Measurements from ENCODE around the gene WWOX.

Gene WWOX

DNA sequence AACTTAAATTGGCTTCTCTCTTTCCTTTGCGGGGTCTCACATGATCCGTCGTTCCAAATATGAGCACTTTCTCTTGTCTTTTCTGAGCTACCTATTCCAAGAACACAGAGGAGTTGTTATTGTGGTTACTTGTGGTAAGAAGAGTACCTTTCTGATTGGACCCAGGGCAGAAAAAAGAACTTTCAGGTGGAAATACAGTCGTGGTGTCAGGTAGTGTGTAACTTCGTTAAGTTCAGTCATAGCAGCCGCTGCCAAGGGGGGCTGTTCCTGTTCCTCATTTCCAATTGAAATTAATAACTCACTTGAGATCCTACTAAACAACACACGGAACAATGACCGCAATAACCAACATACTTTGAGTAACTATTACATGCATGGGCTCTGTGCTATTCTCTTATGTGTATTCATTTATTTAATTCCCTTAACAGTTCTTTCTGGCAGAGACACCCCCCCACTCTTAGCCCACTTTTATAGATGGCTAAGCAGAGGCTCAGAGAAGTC lies 819.4 kb downstream of the WWOX start:
- Mint-ChIP-seq H3K27ac (no peak overlapping the region), H3K4me1 (no peaks in the 10 kb centered on the region), H3K27me3 (peaks cover 1% of the 10 kb centered on the region), H3K4me3 (no peak overlapping the region), H3K36me3 (peaks cover 5% of the 10 kb centered on the region), H3K9me3 (peaks cover 6% of the 10 kb centered on the region)
- DNase-seq (ENCODE audit: low spot score in 2 of 2): no peak
- ATAC-seq (ENCODE audit: low read depth): no peak

DNA sequence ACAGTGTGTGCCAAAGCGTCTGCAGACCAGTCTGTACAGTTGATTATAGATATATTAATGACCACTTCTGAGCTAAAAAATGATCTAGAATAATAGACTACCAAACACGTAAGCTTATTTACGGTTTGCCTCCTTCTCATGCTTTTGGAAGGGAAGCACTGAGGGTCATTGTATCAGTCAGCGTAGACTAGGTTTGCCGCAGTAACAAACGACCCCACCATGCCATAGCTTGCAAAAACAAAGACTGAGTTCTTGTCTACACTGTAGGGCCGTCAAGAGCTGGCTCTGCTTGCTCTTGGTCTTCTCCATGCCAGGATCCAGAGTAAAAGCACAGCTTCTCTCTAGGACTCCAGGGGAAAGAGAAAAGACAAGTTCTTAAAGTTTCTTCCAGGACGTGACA lies 820.4 kb downstream of the WWOX start:
- Mint-ChIP-seq H3K27ac (no peak overlapping the region), H3K4me1 (no peaks in the 10 kb centered on the region), H3K9me3 (peaks cover 6% of the 10 kb centered on the region), H3K27me3 (no peaks in the 10 kb centered on the region), H3K36me3 (peaks cover 5% of the 10 kb centered on the region), H3K4me3 (no peak overlapping the region)
- DNase-seq (ENCODE audit: low spot score in 2 of 2): no peak
- no peak for ATAC-seq (ENCODE audit: low read depth)

DNA sequence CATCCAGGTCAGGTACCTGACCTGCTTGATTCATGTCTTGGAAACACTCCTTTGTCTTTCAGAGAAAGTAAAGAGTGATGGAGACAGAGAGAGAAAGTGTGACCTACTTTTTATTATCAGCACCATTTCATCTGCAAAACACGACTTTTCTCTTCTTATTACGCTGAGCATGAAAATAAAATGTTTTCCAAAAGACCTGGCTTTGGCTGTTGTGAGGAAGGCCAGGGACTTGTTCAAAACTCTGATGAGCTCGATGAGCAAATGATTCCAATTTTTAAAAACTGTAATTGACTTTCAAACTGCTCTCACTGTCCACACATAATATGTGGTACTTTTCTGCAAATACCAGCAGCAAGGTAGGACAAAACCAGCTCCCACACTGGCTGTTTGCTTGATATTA lies 821.2 kb downstream of the WWOX start:
- no peaks in the 10 kb centered on the region for H3K4me1 Mint-ChIP-seq
- H3K9me3 Mint-ChIP-seq: peaks cover 6% of the 10 kb centered on the region
- H3K27ac Mint-ChIP-seq: no peak overlapping the region
- no peak for ATAC-seq (ENCODE audit: low read depth)
- peaks cover 5% of the 10 kb centered on the region for H3K36me3 Mint-ChIP-seq
- H3K27me3 Mint-ChIP-seq: peaks cover 2% of the 10 kb centered on the region
- DNase-seq (ENCODE audit: low spot score in 2 of 2): no peak
- no peak overlapping the region for H3K4me3 Mint-ChIP-seq

DNA sequence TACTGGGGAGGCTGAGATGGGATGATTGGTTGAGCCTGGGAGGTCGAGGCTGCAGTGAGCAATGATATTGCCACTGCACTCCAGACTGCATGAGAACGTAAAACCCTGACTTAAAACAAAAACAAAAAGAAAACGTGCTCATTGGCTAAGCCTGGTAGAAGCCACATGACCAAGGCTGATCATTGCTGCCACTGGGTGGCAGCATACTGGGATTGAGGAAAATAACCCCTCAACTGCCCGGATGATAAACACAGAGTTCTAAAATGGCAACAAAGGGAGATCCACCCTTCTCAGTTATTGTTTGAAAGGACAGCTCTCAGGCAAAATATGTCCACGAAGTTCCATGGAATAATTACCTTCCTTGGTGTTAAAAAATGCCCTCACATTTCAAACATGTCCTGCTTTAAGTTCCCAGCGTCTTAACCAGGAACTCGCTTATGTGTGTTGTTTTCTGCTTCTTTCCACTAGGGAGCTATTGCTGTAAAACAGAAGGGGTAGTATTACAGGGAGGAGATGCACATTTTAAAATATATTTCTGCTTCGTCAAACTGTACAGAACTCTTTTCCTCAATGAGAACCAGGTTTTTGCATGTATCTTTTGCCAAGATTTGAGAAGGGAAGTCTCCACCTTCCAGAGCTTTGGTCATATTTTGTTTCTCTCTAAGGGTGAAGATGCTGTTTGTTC lies 825.8 kb downstream of the WWOX start:
- Mint-ChIP-seq H3K4me3 (no peak overlapping the region), H3K4me1 (no peaks in the 10 kb centered on the region), H3K27ac (no peak overlapping the region), H3K27me3 (peaks cover 4% of the 10 kb centered on the region), H3K36me3 (peaks cover 5% of the 10 kb centered on the region), H3K9me3 (peaks cover 6% of the 10 kb centered on the region)
- ATAC-seq (ENCODE audit: low read depth): peak; percentile 35
- no peak for DNase-seq (ENCODE audit: low spot score in 2 of 2)

DNA sequence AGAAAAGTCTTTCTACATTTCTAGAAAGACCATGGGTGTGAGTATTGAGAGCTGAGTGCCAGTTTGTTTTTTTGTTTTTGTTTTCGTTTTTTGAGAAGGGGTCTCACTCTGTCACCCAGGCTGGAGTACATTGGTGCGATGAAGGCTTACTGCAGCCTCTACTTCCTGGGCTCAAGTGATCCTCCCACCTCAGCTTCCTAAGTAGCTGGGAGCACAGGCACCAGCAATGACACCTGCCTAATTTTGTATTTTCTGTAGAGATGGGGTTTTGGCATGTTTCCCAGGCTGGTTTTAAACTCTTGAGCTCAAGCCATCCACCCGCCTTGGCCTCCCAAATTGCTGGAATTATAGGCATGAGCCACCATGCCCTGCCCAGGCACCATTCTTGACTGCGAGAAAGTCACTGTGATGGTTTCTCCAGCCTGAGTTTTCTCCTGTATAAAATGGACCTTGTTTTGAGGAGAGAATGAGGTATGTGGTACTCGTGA lies 827.3 kb downstream of the WWOX start:
- Mint-ChIP-seq H3K4me3 (no peak overlapping the region), H3K36me3 (peaks cover 4% of the 10 kb centered on the region), H3K27ac (no peak overlapping the region), H3K27me3 (peaks cover 4% of the 10 kb centered on the region), H3K9me3 (peaks cover 4% of the 10 kb centered on the region), H3K4me1 (no peaks in the 10 kb centered on the region)
- ATAC-seq (ENCODE audit: low read depth): no peak
- DNase-seq (ENCODE audit: low spot score in 2 of 2): no peak

DNA sequence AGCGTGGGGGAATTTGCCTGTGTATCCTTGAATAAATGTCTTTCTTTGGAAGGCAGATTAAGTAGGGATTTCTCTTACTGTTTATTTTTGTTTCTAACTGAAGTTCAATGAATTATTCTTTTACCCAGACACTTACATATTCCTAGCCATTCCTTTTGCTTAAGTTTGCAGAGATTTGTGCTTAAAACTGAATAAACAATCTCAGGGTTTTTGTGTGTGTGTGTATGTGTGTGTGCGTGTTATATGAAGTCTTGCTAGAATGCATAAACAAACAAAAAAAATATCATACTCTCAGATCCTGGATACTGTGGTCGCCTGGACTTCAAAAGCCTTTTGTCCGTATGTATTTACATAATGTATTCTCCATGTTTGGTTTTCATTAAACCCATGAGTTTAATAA lies 828.3 kb downstream of the WWOX start:
- DNase-seq (ENCODE audit: low spot score in 2 of 2): no peak
- Mint-ChIP-seq H3K36me3 (peaks cover 2% of the 10 kb centered on the region), H3K27ac (no peak overlapping the region), H3K4me1 (no peaks in the 10 kb centered on the region), H3K4me3 (no peak overlapping the region), H3K9me3 (peaks cover 3% of the 10 kb centered on the region), H3K27me3 (peaks cover 4% of the 10 kb centered on the region)
- ATAC-seq (ENCODE audit: low read depth): no peak

DNA sequence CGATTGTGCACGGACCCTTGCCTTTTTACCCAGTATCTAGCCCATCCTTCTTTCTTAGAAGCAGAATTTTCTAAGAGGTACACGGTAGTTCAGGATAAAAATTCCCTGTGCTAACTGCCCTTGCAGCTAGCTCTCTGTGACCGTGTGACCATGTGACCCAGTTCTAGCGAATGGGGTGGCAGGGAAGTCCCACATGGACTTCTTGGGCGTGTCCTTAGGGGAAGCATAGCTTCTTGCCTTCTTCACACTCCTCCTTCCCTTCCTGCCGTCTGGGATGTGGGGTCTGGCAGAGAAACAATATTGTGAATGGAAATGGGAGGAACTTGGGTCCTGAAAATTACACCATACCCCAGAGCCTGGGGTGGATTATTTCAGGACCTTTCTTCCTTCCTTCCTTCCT lies 830.4 kb downstream of the WWOX start:
- DNase-seq (ENCODE audit: low spot score in 2 of 2) (no peak), ATAC-seq (ENCODE audit: low read depth) (no peak)
- Mint-ChIP-seq H3K27ac (no peak overlapping the region), H3K36me3 (no peaks in the 10 kb centered on the region), H3K4me1 (peaks cover 2% of the 10 kb centered on the region), H3K27me3 (peaks cover 4% of the 10 kb centered on the region), H3K4me3 (no peak overlapping the region), H3K9me3 (no peaks in the 10 kb centered on the region)

DNA sequence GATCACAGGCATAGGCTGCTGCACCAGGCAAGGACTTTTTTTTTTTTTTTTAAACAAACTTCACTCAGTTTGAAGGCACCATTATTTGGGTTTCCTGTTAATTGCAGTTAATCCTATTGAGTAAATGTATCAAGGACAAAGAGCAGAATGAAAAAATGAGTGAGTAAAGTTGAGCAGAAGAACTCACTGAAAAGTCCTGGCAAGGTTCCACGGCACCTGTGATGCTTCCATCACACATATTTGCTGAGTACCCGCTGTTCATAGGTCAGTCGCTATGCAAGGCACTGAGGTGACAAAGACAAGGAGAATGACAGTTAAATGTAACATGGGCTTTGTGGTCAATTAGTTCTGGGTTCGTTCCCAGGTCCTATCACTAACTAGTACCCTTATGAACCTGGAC lies 831.1 kb downstream of the WWOX start:
- no peak overlapping the region for H3K27ac Mint-ChIP-seq
- ATAC-seq (ENCODE audit: low read depth) (no peak), DNase-seq (ENCODE audit: low spot score in 2 of 2) (no peak)
- H3K4me3 Mint-ChIP-seq: no peak overlapping the region
- H3K36me3 Mint-ChIP-seq: peaks cover 3% of the 10 kb centered on the region
- H3K27me3 Mint-ChIP-seq: peaks cover 5% of the 10 kb centered on the region
- H3K9me3 Mint-ChIP-seq: no peaks in the 10 kb centered on the region
- peaks cover 3% of the 10 kb centered on the region for H3K4me1 Mint-ChIP-seq

DNA sequence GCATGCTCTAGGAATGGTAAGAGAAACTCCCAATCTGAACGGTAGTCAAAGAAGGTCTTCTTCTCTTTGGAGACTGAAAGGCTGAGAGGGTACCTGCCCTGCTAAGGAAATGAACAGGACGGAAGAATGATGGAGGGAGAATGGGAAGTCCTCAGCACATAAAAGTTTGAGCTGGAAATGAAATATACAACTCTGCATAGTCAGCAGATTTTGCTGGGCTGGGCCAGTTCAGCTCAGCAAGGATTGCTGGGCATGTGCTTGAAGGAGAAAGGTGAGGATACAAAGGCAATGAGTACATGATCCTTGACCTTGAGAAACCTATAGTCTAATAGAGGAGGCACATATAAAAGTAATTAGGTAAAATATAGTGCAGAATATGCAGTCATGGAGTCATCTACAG lies 831.8 kb downstream of the WWOX start:
- ATAC-seq (ENCODE audit: low read depth) (no peak), DNase-seq (ENCODE audit: low spot score in 2 of 2) (no peak)
- Mint-ChIP-seq H3K36me3 (peaks cover 3% of the 10 kb centered on the region), H3K27me3 (peaks cover 2% of the 10 kb centered on the region), H3K4me1 (peaks cover 3% of the 10 kb centered on the region), H3K9me3 (no peaks in the 10 kb centered on the region), H3K4me3 (no peak overlapping the region), H3K27ac (no peak overlapping the region)

DNA sequence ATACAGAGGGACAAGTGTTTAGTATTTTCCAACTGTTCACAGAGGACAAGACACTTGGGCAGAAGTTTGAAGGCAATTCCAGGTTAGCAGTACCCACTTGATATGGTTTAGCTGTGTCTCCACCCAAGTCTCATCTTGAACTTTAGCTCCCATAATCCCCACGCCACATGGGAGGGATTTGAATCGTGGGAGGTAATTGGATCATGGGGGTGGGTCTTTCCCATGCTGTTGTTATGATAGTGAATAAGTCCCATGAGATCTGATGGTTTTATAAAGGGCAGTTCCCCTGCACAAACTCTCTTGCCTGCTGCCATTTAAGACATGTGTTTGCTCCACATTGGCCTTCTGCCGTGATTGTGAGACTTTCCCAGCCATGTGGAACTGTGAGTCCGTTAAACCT lies 832.2 kb downstream of the WWOX start:
- no peak overlapping the region for H3K27ac Mint-ChIP-seq
- peaks cover 3% of the 10 kb centered on the region for H3K4me1 Mint-ChIP-seq
- H3K4me3 Mint-ChIP-seq: no peak overlapping the region
- no peaks in the 10 kb centered on the region for H3K9me3 Mint-ChIP-seq
- peaks cover 3% of the 10 kb centered on the region for H3K36me3 Mint-ChIP-seq
- peaks cover 2% of the 10 kb centered on the region for H3K27me3 Mint-ChIP-seq
- DNase-seq (ENCODE audit: low spot score in 2 of 2) (no peak), ATAC-seq (ENCODE audit: low read depth) (no peak)

DNA sequence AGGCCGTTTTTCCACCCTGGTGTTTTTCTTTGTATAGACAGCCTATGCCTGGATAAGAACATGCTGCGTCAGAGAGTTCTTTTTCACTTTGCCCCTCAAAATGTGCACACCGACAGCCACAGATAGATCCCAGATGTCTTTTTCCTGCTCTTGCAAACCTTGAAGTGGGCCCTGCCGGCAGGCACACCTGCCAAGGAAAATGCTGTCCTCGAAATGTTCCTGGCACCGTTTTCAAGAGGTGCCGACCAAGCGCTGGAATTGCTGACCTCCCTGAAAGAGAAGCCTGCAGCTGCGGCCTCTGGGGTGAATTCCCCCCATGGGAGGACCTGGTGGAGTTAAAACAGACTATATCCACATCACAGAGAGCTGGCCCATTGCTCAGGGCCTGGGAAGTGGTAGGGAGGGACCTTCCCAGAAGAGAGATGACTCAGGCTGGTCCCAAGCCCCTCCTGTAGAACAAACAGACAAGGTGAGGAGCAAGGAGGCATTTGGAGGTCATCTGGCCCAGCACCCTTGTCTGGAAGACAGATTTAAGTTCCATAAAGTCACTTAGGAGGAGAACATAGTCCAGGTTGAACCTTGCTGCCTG lies 833.0 kb downstream of the WWOX start:
- no peak for DNase-seq (ENCODE audit: low spot score in 2 of 2)
- no peaks in the 10 kb centered on the region for H3K9me3 Mint-ChIP-seq
- H3K36me3 Mint-ChIP-seq: peaks cover 3% of the 10 kb centered on the region
- H3K4me1 Mint-ChIP-seq: peaks cover 3% of the 10 kb centered on the region
- H3K27me3 Mint-ChIP-seq: peaks cover 2% of the 10 kb centered on the region
- H3K27ac Mint-ChIP-seq: no peak overlapping the region
- H3K4me3 Mint-ChIP-seq: no peak overlapping the region
- no peak for ATAC-seq (ENCODE audit: low read depth)

DNA sequence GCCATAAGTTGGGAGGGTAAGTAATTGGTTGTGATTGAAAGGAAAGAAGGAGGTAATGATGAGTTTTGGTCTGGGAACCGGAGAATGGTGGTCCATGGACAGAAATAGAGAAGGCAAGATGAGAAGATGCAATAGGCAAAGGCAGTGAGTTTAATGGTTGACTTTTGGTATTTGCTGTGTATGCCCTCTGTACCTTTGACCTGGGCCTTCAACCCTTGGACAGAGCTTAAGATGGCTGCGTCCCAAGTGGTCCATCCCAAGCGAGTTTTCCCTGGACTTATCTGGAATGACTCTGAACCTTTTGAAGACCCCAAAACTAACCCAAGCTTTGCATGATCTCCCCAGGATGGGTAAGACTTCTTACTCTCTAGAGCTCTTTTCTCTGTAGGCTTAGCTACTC lies 836.6 kb downstream of the WWOX start:
- Mint-ChIP-seq H3K4me3 (no peak overlapping the region), H3K36me3 (peaks cover 3% of the 10 kb centered on the region), H3K27me3 (peaks cover 4% of the 10 kb centered on the region), H3K9me3 (no peaks in the 10 kb centered on the region), H3K4me1 (peaks cover 14% of the 10 kb centered on the region), H3K27ac (no peak overlapping the region)
- ATAC-seq (ENCODE audit: low read depth) (no peak), DNase-seq (ENCODE audit: low spot score in 2 of 2) (no peak)

DNA sequence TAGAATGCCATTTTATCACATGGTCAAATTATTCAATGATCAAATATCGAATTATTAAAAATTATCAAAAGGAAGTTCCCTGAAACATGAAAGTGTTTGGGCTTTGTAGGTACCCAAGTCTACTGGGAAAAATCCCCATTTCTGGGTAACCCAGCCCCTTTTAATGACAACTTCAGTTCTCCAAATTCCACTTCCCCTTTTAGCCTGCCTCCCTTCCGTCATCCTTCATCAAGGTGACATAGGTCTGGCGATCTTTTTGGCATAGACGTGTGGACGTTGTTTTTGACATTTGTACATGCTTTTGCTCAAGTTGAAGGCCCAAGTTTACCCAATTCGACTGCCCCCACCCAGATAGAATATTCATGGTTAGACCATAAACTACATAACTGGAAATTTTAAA lies 840.1 kb downstream of the WWOX start:
- no peak overlapping the region for H3K4me3 Mint-ChIP-seq
- H3K27ac Mint-ChIP-seq: no peak overlapping the region
- H3K4me1 Mint-ChIP-seq: peaks cover 22% of the 10 kb centered on the region
- peak in 1 of 2 donors; percentile 28 for DNase-seq (ENCODE audit: low spot score in 2 of 2)
- peaks cover 3% of the 10 kb centered on the region for H3K36me3 Mint-ChIP-seq
- ATAC-seq (ENCODE audit: low read depth): peak; percentile 90
- H3K9me3 Mint-ChIP-seq: peaks cover 2% of the 10 kb centered on the region
- H3K27me3 Mint-ChIP-seq: peaks cover 6% of the 10 kb centered on the region

DNA sequence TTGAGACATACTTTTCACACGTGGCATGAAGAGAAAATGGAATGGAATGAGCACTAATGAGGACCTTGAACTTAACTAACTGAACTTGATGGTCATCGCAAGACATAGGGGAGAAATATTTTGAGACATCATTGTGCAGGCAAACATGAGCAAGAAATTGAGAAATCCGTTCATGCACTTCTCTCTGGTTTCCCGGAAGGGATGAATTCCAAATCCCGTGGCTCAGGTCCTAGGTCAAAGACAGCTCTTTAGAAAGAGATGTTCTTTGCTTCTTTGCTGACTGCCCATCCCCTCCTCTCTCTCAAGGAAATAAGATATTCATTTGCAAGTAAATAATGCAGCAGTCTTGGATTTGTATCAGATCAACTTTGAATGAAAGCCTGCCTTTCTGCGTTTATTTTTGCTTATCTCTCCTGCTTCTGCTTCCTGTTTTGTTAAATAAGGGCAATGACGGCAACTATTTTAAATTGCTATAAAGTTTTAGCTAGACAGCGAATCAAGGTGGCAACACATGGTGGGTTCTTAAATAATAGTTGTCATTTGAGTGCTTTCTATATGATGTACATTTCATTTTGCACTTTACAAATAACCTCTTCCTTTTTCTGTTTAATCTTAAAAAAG lies 843.3 kb downstream of the WWOX start:
- peaks cover 18% of the 10 kb centered on the region for H3K4me1 Mint-ChIP-seq
- peaks cover 5% of the 10 kb centered on the region for H3K27me3 Mint-ChIP-seq
- ATAC-seq (ENCODE audit: low read depth) (no peak), DNase-seq (ENCODE audit: low spot score in 2 of 2) (no peak)
- no peaks in the 10 kb centered on the region for H3K36me3 Mint-ChIP-seq
- H3K4me3 Mint-ChIP-seq: no peak overlapping the region
- peaks cover 2% of the 10 kb centered on the region for H3K9me3 Mint-ChIP-seq
- no peak overlapping the region for H3K27ac Mint-ChIP-seq
